Measurements from ENCODE around the gene ZNF281. TPM values are rescaled to one million over a fixed set of nuclear protein-coding genes. Genes with fewer than 3 reads are reported as not detected.

The ZNF281 gene
- total RNA-seq, 1 experiment from 2014 or later, result 23.3 TPM

- Histone ChIP-seq H3K27me3 (ENCODE audit: insufficient read depth, low read length) (no peaks in the 10 kb centered on the region), H2AFZ (ENCODE audit: low read depth, low read length, poor library complexity, severe bottlenecking) (no peak overlapping the region), H3K79me2 (ENCODE audit: insufficient read depth, low read length) (no peaks in the 10 kb centered on the region), H3K27ac (ENCODE audit: low read depth, low read length) (no peak overlapping the region), H3K9me3 (ENCODE audit: control insufficient read depth in 1 of 2, insufficient read depth in 1 of 2, low read depth in 1 of 2, low read length in 2 of 2) (no peaks in the 10 kb centered on the region), H3K9ac (ENCODE audit: low read length) (no peak overlapping the region), H3K36me3 (ENCODE audit: control insufficient read depth in 1 of 2, insufficient read depth in 2 of 2, low read length in 2 of 2) (no peaks in the 10 kb centered on the region), H3K4me2 (ENCODE audit: low read length) (no peak overlapping the region), H4K20me1 (ENCODE audit: insufficient read depth) (no peaks in the 10 kb centered on the region), H3K9me2 (ENCODE audit: insufficient read depth) (no peaks in the 10 kb centered on the region), H3K4me3 (replicated peaks in 1 of 2; ENCODE audit: low read depth in 1 of 2, low read length in 2 of 2) (no peak overlapping the region), H3K4me1 (ENCODE audit: control insufficient read depth in 1 of 2, insufficient read depth in 2 of 2, low read length in 2 of 2) (peaks cover 0 to 4% of the 10 kb centered on the region in 2 experiments; a peak in 1 of 4 replicates)
- intact Hi-C loops (cut with micrococcal nuclease), result no loop called here
- no TSS peak for BruUV-seq (replicated peaks)
- TF ChIP-seq YY1 (IDR thresholded peaks at IDR 0.05; ENCODE audit: extremely low read depth, insufficient replicate concordance, low read depth, low read length) (no peak), SP1 (IDR thresholded peaks at IDR 0.05; ENCODE audit: low read depth) (no peak), CBX3 (IDR thresholded peaks at IDR 0.05; ENCODE audit: low read depth) (no peak), EZH2 (IDR thresholded peaks at IDR 0.05) (no peak), FOSL1 (IDR thresholded peaks at IDR 0.05; ENCODE audit: low read depth) (no peak), REST (IDR thresholded peaks at IDR 0.05; ENCODE audit: low read depth) (no peak), SRF (IDR thresholded peaks at IDR 0.05; ENCODE audit: low read depth) (no peak), CTCF (IDR thresholded peaks at IDR 0.05 in 2 of 3, conservative IDR thresholded peaks at IDR 0.05 in 1 of 3; ENCODE audit: borderline replicate concordance in 1 of 3, insufficient read depth in 1 of 3, low read depth in 2 of 3, low read length in 2 of 3) (no peak), POLR2AphosphoS5 (IDR thresholded peaks at IDR 0.05; ENCODE audit: low read depth, low read length) (no peak), MAX (IDR thresholded peaks at IDR 0.05) (no peak), JUND (IDR thresholded peaks at IDR 0.05) (no peak), ZFX (IDR thresholded peaks at IDR 0.05) (no peak), CEBPB (IDR thresholded peaks at IDR 0.05; ENCODE audit: low read depth) (no peak), POLR2A (IDR thresholded peaks at IDR 0.05; ENCODE audit: borderline replicate concordance, extremely low read depth, insufficient read depth, insufficient read length) (no peak), TCF7L2 (IDR thresholded peaks at IDR 0.05; ENCODE audit: borderline replicate concordance, extremely low read depth, insufficient read depth, insufficient read length) (no peak), SIN3A (IDR thresholded peaks at IDR 0.05; ENCODE audit: low read depth) (no peak), ELF1 (IDR thresholded peaks at IDR 0.05; ENCODE audit: borderline replicate concordance, low read depth) (no peak)
- TF ChIP-seq, protein P1, sequence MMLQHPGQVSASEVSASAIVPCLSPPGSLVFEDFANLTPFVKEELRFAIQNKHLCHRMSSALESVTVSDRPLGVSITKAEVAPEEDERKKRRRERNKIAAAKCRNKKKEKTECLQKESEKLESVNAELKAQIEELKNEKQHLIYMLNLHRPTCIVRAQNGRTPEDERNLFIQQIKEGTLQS (IDR thresholded peaks at IDR 0.05), result no peak
- ChIA-PET CTCF (no interaction called here), POLR2A (no interaction called here), RAD21 (ENCODE audit: low non-redundant PET in 1 of 2, low total read pairs in 2 of 2, uncharacterized antibody in 2 of 2, unreplicated experiment in 2 of 2) (no interaction called here)
- ATAC-seq (no peak), DNase-seq (ENCODE audit: low read depth, low spot score) (no peak)
Observed at GRCh38 chr1:200388791-200389190, 21.0 kb downstream of the ZNF281 start.

Measured in HCT116 (cell line).